Renal cortical epithelial cell (primary cell): ENCODE results near the gene FRS3. TPM values are rescaled to one million over a fixed set of nuclear protein-coding genes. Genes with fewer than 3 reads are reported as not detected.

ENCODE experiments used
- DNase-seq: peaks from one replicate; pipeline ENCODE4 v3.0.0-alpha.2; 2011; ENCODE audit warnings: low read depth
- total RNA-seq: library from RNA; depleted of rRNA; stranded (reverse); fragments of >200 nt; gene quantifications from 2 replicates; pipeline ENCODE4 v1.2.3, GENCODE V29; 2014

Gene FRS3
- total RNA-seq, 1 donor from 2014 or later, result 2.0 TPM

GRCh38 chr6:41791305-41791704 is 11.6 kb upstream of the FRS3 start:
- DNase-seq, result no peak

DNA sequence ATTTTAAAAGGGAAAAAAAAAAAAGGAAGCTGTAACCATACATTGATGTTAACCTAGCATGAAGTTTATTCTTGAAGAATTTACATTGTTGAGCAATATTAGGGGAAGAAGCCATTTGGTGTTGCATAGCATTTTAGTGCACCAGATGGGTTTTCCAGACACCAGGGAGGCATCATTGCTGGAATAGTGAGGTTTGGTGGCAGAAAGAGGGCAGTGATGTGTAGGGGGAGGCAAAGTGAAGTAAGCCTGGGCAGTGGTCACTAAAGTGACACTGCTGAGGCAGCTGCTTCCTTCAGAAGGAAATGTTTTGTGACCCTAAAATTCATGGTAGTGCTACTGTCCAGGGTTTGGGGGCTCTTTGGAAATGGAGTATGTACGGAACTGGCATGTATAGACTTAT is 10.3 kb upstream of the FRS3 start:
- no peak for DNase-seq

DNA sequence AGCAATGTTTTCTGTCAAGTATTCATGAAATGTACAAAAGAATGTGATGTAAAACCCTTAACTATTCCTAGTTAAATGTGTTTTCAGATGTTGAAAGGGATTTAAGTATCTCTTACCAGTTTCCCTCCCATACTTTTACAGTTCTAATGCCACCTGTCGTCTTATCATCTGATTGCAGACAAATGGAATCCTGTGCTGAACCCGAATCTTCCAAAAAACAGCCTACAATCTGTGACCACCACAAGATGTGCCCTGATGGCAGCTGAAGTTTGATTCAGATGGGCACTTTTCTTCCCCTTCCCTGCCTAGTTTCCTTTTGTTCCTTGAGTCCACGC is 9.7 kb upstream of the FRS3 start:
- no peak for DNase-seq

GRCh38 chr6:41787219-41787917 is 7.7 kb upstream of the FRS3 start, which contains the start of gene TOMM6:
Gene TOMM6 (plus strand): TSS chr6:41787694. CDS start chr6:41787698, 4 bp downstream.
- DNase-seq, result peak; percentile 85

- DNase-seq, result peak; percentile 14
Measured at GRCh38 chr6:41786451-41787218, 6.9 kb upstream of the FRS3 start.

- no peak for DNase-seq
Measured at GRCh38 chr6:41785689-41786450, 6.2 kb upstream of the FRS3 start.

GRCh38 chr6:41785254-41785653 is 5.6 kb upstream of the FRS3 start:
- DNase-seq, result no peak

GRCh38 chr6:41784581-41785171 is 5.0 kb upstream of the FRS3 start:
- peak; percentile 28 for DNase-seq

DNA sequence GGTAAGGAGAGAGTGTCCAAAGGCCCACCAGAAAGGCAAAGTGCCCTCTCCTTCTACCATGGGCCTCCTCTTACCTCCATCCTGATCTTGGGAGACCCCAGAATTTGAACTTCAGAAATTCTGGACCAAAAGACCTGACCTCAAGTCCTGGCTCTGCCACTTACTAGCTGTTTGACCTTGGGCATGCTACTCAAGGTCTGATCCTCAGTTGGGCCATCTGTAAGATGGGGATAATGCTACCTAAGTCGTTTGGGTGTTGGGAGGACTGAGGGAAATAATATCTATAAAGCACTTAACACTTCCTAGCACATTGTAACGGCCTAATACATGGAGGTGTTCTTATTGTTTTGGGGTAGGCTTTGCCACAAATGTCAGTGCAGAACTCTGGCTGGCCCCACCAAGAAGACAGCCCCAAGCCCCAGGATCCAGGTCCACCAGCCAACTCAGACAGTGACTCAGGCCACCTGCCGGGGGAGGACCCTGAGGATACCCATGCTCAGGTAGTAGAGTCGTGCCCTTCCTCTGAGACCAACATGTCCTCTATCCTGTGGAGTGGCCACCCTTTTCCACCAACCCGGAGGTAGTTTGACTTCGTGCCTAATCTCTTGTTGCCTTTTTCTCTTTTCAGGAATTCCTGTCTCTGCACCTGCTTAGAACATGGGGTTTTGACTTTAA is 3.5 kb upstream of the FRS3 start:
- no peak for DNase-seq

- no peak for DNase-seq
Measured at GRCh38 chr6:41781366-41781730, 1.6 kb upstream of the FRS3 start.

DNA sequence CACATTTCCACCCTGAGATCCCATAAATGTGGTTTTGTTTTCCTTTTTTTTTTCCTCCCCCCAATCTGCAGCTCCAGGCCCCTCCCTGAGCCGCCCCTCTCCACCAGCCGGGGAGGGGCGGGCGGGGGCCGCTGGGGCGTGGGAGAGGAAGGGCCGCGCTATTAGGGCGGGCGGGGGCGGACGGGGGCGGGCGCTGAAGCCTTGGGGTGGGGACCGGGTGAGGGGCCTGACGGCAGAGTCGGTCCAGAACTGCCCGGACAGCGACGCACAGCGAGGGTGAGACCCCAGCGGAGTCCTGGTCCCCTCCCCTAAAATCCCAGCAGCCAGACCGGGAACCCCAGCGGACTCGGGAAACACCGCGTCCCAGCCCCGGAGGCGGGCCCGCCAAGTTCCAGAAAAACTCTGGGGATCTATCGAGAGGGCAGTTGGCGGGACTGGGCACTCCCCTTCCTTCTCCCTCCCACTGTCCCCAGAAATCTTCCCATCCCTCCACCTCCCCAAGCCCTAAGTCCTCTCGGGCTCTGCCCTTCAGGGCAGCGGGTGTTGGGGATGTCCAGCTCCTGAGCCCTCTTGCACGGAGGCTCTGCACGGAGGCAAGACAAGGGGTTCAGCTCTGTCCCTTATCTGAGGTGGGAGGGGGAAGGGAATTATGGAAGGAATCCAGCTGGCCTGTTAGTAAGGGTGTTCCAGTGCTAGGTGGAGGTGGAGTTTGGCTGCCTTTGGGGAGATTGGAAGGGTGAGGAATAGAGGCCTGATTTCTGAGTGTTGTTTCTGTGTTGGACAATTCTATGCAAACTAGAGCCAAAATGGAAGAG is 1.1 kb upstream of the FRS3 start, which contains the start of gene PRICKLE4:
Gene PRICKLE4 (plus strand): TSS at position 232 of the 815 bp plus-strand sequence. CDS start 2,692 bp downstream, outside the sequence.
- peak; percentile 28 for DNase-seq

GRCh38 chr6:41779336-41779735 is 364 bp downstream of the FRS3 start:
- DNase-seq, result no peak

DNA sequence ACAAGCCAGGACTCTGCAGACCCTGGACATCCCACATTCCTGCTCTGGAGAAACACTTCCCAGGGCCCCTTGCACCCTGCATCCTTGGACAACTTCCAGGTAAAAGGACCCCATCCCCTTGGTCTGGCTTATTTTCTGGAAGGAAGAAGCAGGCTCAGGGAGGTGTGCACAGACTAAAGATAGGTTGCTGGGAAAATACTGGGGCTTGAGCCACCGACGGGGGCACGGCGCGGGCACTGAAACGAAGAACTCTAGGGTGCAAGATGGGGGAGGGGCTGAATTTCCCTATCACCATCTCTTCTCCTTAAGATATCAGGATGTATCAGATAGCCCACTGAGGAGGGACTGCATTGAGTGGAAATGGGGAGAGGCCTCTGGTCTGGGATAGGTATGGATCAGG is 805 bp downstream of the FRS3 start:
- no peak for DNase-seq

- DNase-seq, result no peak
Measured at GRCh38 chr6:41777551-41778285, 2.0 kb downstream of the FRS3 start.

DNA sequence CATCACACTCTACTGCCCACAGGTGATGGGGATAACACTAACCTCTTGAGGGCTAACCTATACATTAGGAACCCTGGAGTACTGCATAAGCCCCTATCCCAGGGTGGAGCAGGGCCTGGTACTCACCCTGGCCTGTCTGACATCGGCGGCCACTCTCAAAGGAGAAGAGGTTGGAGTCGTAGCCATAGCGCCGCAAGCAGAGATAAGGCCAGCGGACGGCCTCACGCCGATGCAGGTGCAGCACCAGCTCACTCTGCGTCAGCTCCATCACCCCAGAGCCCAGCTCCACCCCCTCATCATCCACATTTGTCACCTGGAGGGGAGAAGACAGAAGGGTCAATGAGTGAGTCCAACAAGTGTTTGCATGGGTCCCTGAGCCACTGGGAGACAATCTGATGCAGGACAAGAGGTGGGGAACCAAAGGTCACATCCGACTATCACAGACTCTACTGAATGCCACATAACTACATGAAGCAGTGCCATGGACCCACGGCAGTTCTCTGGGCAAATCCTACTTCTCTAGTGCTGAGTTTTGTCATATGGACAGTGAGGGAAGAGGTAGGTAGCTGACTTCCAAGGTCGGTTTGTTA is 4.3 kb downstream of the FRS3 start:
- no peak for DNase-seq

- DNase-seq, result no peak
Measured at GRCh38 chr6:41774841-41775240, 4.9 kb downstream of the FRS3 start.

- DNase-seq, result no peak
Measured at GRCh38 chr6:41771058-41771983, 8.4 kb downstream of the FRS3 start.

DNA sequence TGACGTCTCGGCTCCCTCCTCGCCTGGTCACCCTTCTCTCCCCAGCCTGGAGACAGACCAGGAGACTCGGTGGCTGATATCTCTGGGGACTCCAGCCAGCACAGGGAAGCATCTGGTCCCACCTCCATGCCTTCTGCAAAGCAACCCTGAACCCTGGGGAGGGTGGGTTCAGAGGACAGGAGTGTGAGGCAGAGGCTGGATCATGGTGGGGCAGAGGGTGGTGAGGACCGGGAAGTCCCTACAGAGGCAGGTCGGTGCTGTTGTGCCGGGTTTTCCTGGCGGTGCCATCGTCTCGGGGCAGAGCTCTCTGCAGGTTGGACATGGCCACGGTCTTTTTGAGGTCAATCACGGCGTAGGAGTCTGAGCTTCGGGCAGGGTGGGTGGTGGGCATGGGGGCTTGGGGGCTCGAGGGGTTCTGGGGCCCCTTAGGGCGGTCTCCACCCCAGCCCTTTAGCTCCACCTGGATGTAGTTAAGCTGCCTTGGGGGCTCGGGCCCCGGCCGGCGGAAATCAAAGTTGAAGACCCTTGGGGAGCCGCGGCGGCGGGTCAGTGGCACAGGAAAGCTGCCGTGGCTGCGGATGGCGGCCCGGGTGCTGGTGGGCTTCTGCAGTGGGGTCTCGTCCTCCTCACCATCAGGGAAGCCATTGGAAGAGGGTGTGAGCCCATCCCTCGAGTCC is 9.2 kb downstream of the FRS3 start:
- DNase-seq, result no peak
